Esophagus muscularis mucosa (tissue), 3 donors: ENCODE results near the gene TRMT44.

Source experiments
- CTCF ChIP-seq, 3 experiments: fragments of 200-600 bp in 2 of 3; fragments of 450-650 bp in 1 of 3; sonication (generic) in 2 of 3; IDR thresholded peaks; one replicate each; pipeline ENCODE4 v1.5.1; 2017 to 2019; ENCODE audit warnings: antibody characterized with exemption in 3 of 3, mild to moderate bottlenecking in 2 of 3, moderate library complexity in 1 of 3
- POLR2A ChIP-seq: fragments of 450-650 bp; IDR thresholded peaks from one replicate; pipeline ENCODE4 v1.6.1; 2017; ENCODE audit warnings: antibody characterized with exemption, moderate library complexity, mild to moderate bottlenecking, low read depth
- POLR2AphosphoS5 ChIP-seq, 2 donors: sonication (generic); formaldehyde crosslinking; IDR thresholded peaks; one replicate each; pipeline ENCODE4 v1.6.1; 2017; ENCODE audit warnings: antibody characterized with exemption in 2 of 2

DNA sequence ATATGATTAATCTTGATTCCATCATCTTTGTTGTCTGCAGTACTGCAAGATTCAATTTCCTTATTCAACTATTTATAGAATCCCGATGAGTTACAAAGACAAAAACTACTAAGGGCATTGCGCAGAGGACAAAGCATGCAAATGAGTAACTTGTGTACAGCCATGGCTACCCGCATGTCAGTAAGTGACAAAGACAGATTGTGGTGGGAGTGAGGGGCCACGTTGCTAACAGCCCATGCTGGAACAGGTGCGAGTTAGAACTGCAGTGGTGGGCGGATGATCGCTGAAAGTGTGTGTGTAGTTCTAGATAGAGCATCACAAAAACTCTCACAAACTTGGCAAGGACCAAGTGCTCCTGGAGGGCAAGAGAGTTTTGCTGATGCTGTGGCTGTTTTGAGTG is 49.5 kb upstream of the TRMT44 start:
- TF ChIP-seq CTCF (IDR thresholded peaks at IDR 0.05) = no peak
- TF ChIP-seq POLR2A = no peak
- TF ChIP-seq POLR2AphosphoS5 (IDR thresholded peaks at IDR 0.05) = no peak
